HEK293T (cell line): ENCODE data around the gene ARHGEF10L.

Experiments
- ARNT ChIP-seq: fragments of 450-650 bp; IDR thresholded peaks from 2 replicates; pipeline ENCODE4 v1.6.1; 2017; ENCODE audit warnings: mild to moderate bottlenecking
- BHLHE40 ChIP-seq: fragments of 450-650 bp; IDR thresholded peaks from 2 replicates; pipeline ENCODE4 v1.6.1; 2016; ENCODE audit warnings: mild to moderate bottlenecking, moderate library complexity, borderline replicate concordance
- ELF4 ChIP-seq: fragments of 450-650 bp; IDR thresholded peaks from 2 replicates; pipeline ENCODE4 v1.6.1; 2017; ENCODE audit warnings: antibody characterized with exemption
- FOXK2 ChIP-seq: fragments of 450-650 bp; IDR thresholded peaks from 2 replicates; pipeline ENCODE4 v1.6.1; 2016; ENCODE audit warnings: mild to moderate bottlenecking
- HDGF ChIP-seq: fragments of 450-650 bp; IDR thresholded peaks from 2 replicates; pipeline ENCODE4 v1.6.1; 2017; ENCODE audit warnings: antibody characterized with exemption, borderline replicate concordance
- L3MBTL2 ChIP-seq: fragments of 450-650 bp; conservative IDR thresholded peaks from 2 replicates; pipeline ENCODE4 v1.6.1; 2016; ENCODE audit warnings: mild to moderate bottlenecking
- NFRKB ChIP-seq: fragments of 450-650 bp; IDR thresholded peaks from 2 replicates; pipeline ENCODE4 v1.6.1; 2016; ENCODE audit warnings: mild to moderate bottlenecking, moderate library complexity
- SP1 ChIP-seq: fragments of 450-650 bp; IDR thresholded peaks from 2 replicates; pipeline ENCODE4 v1.6.1; 2017
- SUZ12 ChIP-seq: fragments of 450-650 bp; IDR thresholded peaks from 2 replicates; pipeline ENCODE4 v1.6.1; 2016; ENCODE audit warnings: mild to moderate bottlenecking
- TARDBP ChIP-seq: fragments of 450-650 bp; IDR thresholded peaks from 2 replicates; pipeline ENCODE4 v1.6.1; 2016
- ZNF384 ChIP-seq: fragments of 450-650 bp; IDR thresholded peaks from 2 replicates; pipeline ENCODE4 v1.6.1; 2016
- TF ChIP-seq, protein P1 (sequence below): fragments of 450-650 bp; IDR thresholded peaks from 2 replicates; pipeline ENCODE4 v1.6.1; 2016

DNA sequence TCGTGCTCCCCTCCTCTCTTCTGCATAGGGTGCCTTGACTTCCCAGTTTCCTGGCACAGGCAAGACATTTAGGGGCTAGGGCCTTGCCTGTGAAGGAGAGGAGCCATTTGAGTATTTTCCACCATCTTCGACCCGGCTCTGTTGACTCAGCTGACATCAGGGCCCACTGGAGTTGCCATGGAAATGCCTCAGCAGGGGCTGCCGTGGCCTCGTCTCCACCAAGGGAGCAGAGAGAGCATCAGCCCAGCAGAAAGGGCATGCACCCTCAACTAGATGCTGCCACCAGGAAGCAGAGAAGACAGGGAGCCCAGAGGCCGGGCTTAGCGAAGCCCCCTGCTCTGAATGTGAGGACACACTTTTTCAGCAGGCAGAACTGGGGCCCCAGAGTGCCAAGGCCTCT, 113.8 kb downstream of the ARHGEF10L start:
- no peak for TF ChIP-seq SP1
- TF ChIP-seq ZNF384: no peak
- TF ChIP-seq SUZ12: no peak
- no peak for TF ChIP-seq TARDBP
- no peak for TF ChIP-seq BHLHE40
- no peak for TF ChIP-seq NFRKB
- TF ChIP-seq HDGF: no peak
- no peak for TF ChIP-seq ELF4
- no peak for TF ChIP-seq ARNT
- TF ChIP-seq, protein P1, sequence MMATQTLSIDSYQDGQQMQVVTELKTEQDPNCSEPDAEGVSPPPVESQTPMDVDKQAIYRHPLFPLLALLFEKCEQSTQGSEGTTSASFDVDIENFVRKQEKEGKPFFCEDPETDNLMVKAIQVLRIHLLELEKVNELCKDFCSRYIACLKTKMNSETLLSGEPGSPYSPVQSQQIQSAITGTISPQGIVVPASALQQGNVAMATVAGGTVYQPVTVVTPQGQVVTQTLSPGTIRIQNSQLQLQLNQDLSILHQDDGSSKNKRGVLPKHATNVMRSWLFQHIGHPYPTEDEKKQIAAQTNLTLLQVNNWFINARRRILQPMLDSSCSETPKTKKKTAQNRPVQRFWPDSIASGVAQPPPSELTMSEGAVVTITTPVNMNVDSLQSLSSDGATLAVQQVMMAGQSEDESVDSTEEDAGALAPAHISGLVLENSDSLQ: no peak
- no peak for TF ChIP-seq FOXK2
- TF ChIP-seq L3MBTL2: no peak
